Measurements from ENCODE around the gene TMEM123.

TMEM123 gene

GRCh38 chr11:102421261-102421660 is 31.3 kb downstream of the TMEM123 start:
- DNase-seq: no peak

GRCh38 chr11:102420547-102420946 is 32.0 kb downstream of the TMEM123 start:
- no peak for DNase-seq

GRCh38 chr11:102419181-102419580 is 33.4 kb downstream of the TMEM123 start:
- DNase-seq: no peak

GRCh38 chr11:102416976-102417375 is 35.6 kb downstream of the TMEM123 start:
- no peak for DNase-seq

GRCh38 chr11:102415304-102415916 is 37.2 kb downstream of the TMEM123 start:
- DNase-seq: no peak

GRCh38 chr11:102414559-102414958 is 38.0 kb downstream of the TMEM123 start:
- DNase-seq: no peak

- DNase-seq: no peak
Measured at GRCh38 chr11:102413497-102413896, 39.1 kb downstream of the TMEM123 start.

GRCh38 chr11:102411142-102411541 is 41.4 kb downstream of the TMEM123 start:
- DNase-seq: no peak

GRCh38 chr11:102410382-102410784 is 42.2 kb downstream of the TMEM123 start:
- no peak for DNase-seq

GRCh38 chr11:102408339-102408738 is 44.2 kb downstream of the TMEM123 start:
- DNase-seq: no peak

GRCh38 chr11:102407901-102408300 is 44.7 kb downstream of the TMEM123 start:
- no peak for DNase-seq

- no peak for DNase-seq
Measured at GRCh38 chr11:102406099-102406498, 46.5 kb downstream of the TMEM123 start.

- DNase-seq: no peak
Measured at GRCh38 chr11:102405501-102405900, 47.1 kb downstream of the TMEM123 start.

GRCh38 chr11:102402548-102402947 is 50.0 kb downstream of the TMEM123 start:
- no peak for DNase-seq

- no peak for DNase-seq
Measured at GRCh38 chr11:102401905-102402304, 50.7 kb downstream of the TMEM123 start.

- DNase-seq: no peak
Measured at GRCh38 chr11:102400603-102401002, 52.0 kb downstream of the TMEM123 start.

GRCh38 chr11:102399189-102399588 is 53.4 kb downstream of the TMEM123 start:
- no peak for DNase-seq

- no peak for DNase-seq
Measured at GRCh38 chr11:102398297-102398696, 54.3 kb downstream of the TMEM123 start.

GRCh38 chr11:102396708-102397563 is 55.6 kb downstream of the TMEM123 start:
- DNase-seq: no peak

- DNase-seq: no peak
Measured at GRCh38 chr11:102395720-102396393, 56.7 kb downstream of the TMEM123 start.

- no peak for DNase-seq
Measured at GRCh38 chr11:102393272-102393730, 59.3 kb downstream of the TMEM123 start.

- no peak for DNase-seq
Measured at GRCh38 chr11:102391549-102392237, 60.9 kb downstream of the TMEM123 start.

Data from activated CD8-positive, alpha-beta memory T cell treated with anti-CD3 and anti-CD28 coated beads, Interleukin-2, amount 50 U/mL, for 48 hours (primary cell).